Hematopoietic multipotent progenitor cell treated with erythropoietin and hydrocortisone succinate and interleukin-3 and kit ligand, for 17 days (in vitro differentiated cells): ENCODE results near the gene C8A.

Source experiments
- DNase-seq: peaks from one replicate; pipeline ENCODE4 v3.0.0-alpha.2; 2015; ENCODE audit warnings: low spot score

Gene C8A

GRCh38 chr1:56854521-56855099, at the start of gene C8A:
Gene C8A (plus strand): TSS chr1:56854797. CDS start chr1:56854902, 105 bp downstream.
- DNase-seq, result no peak

- DNase-seq, result no peak
Measured at GRCh38 chr1:56806804-56807203, 47.8 kb upstream of the C8A start.

- DNase-seq, result no peak
Measured at GRCh38 chr1:56808410-56808809, 46.2 kb upstream of the C8A start.

- DNase-seq, result no peak
Measured at GRCh38 chr1:56811331-56811730, 43.3 kb upstream of the C8A start.

- no peak for DNase-seq
Measured at GRCh38 chr1:56814205-56814604, 40.4 kb upstream of the C8A start.

- no peak for DNase-seq
Measured at GRCh38 chr1:56816264-56816663, 38.3 kb upstream of the C8A start.

- DNase-seq, result no peak
Measured at GRCh38 chr1:56816909-56817308, 37.7 kb upstream of the C8A start.

GRCh38 chr1:56817716-56818463, 36.7 kb upstream of the C8A start:
- DNase-seq, result no peak

- DNase-seq, result no peak
Measured at GRCh38 chr1:56819387-56819899, 35.2 kb upstream of the C8A start, which contains the start of gene FYB2. Gene FYB2 (minus strand): TSS chr1:56819404. CDS start chr1:56819290, 114 bp downstream.

GRCh38 chr1:56820755-56821461, 33.7 kb upstream of the C8A start:
- DNase-seq, result peak; percentile 57

GRCh38 chr1:56821462-56821797, 33.2 kb upstream of the C8A start:
- DNase-seq, result no peak

- no peak for DNase-seq
Measured at GRCh38 chr1:56824271-56824670, 30.3 kb upstream of the C8A start.

GRCh38 chr1:56824938-56825337, 29.7 kb upstream of the C8A start:
- DNase-seq, result no peak

GRCh38 chr1:56825436-56825835, 29.2 kb upstream of the C8A start:
- no peak for DNase-seq

- DNase-seq, result no peak
Measured at GRCh38 chr1:56827711-56828110, 26.9 kb upstream of the C8A start.

GRCh38 chr1:56830052-56830451, 24.5 kb upstream of the C8A start:
- DNase-seq, result no peak

- peak; percentile 67 for DNase-seq
Measured at GRCh38 chr1:56831871-56832693, 22.5 kb upstream of the C8A start.

GRCh38 chr1:56833088-56833487, 21.5 kb upstream of the C8A start:
- DNase-seq, result no peak

- DNase-seq, result no peak
Measured at GRCh38 chr1:56834137-56834900, 20.3 kb upstream of the C8A start.

- DNase-seq, result no peak
Measured at GRCh38 chr1:56835657-56836056, 18.9 kb upstream of the C8A start.

GRCh38 chr1:56836359-56836758, 18.2 kb upstream of the C8A start:
- no peak for DNase-seq
